DND-41 (cell line): ENCODE data around the gene VAC14.

Experiments
- ATAC-seq: fragments of 200-7000 bp; cut with Tn5 transposase; 3 replicates; pipeline ENCODE4 v1.9.1; 2021; ENCODE audit warnings: low read depth; ENCODE audit not compliant: insufficient read depth
- DNase-seq: peaks from one replicate; pipeline ENCODE4 v3.0.0-alpha.2; 2020
- H2AFZ ChIP-seq: 2 replicates; pipeline ENCODE4 v1.6.0; 2012; ENCODE audit warnings: low read depth, low read length
- H3K27ac ChIP-seq: 2 replicates; pipeline ENCODE4 v1.5.1; 2012; ENCODE audit warnings: low read length, inconsistent platforms
- H3K27me3 ChIP-seq: fragments of 200-600 bp; sonication (generic); 2 replicates; pipeline ENCODE4 v1.6.0; 2012; ENCODE audit warnings: low read length, mild to moderate bottlenecking, inconsistent platforms; ENCODE audit not compliant: insufficient read depth, poor library complexity
- H3K36me3 ChIP-seq: 2 replicates; pipeline ENCODE4 v1.5.1; 2012; ENCODE audit warnings: low read length, inconsistent platforms; ENCODE audit not compliant: insufficient read depth
- H3K4me1 ChIP-seq: 2 replicates; pipeline ENCODE4 v1.5.1; 2012; ENCODE audit warnings: mild to moderate bottlenecking, low read length; ENCODE audit not compliant: insufficient read depth
- H3K4me2 ChIP-seq: 2 replicates; pipeline ENCODE4 v1.6.0; 2012; ENCODE audit warnings: mild to moderate bottlenecking, moderate library complexity, low read length, inconsistent platforms; ENCODE audit not compliant: insufficient read depth
- H3K4me3 ChIP-seq, 2 experiments: fragments of 200-600 bp in 1 of 2; shearing (Covaris generic) in 1 of 2; 2 replicates each; pipeline ENCODE4 v1.5.1; 2012 to 2016; ENCODE audit warnings: inconsistent platforms in 2 of 2, low read length in 2 of 2, mild to moderate bottlenecking in 2 of 2, low read depth in 1 of 2, moderate library complexity in 1 of 2
- H3K79me2 ChIP-seq: 2 replicates; pipeline ENCODE4 v1.6.0; 2012; ENCODE audit warnings: low read length, inconsistent platforms; ENCODE audit not compliant: insufficient read depth
- H3K9ac ChIP-seq: 2 replicates; pipeline ENCODE4 v1.6.0; 2012; ENCODE audit warnings: low read depth, mild to moderate bottlenecking, inconsistent platforms, low read length, moderate library complexity
- H3K9me3 ChIP-seq: 2 replicates; pipeline ENCODE4 v1.5.1; 2012; ENCODE audit warnings: low read length, moderate library complexity, mild to moderate bottlenecking, inconsistent platforms; ENCODE audit not compliant: insufficient read depth, severe bottlenecking
- H4K20me1 ChIP-seq: 2 replicates; pipeline ENCODE4 v1.6.0; 2012; ENCODE audit warnings: low read length; ENCODE audit not compliant: insufficient read depth
- EZH2 ChIP-seq: IDR thresholded peaks from 3 replicates; pipeline ENCODE4 v1.6.1; 2012; ENCODE audit warnings: borderline replicate concordance, low read depth, mild to moderate bottlenecking, moderate library complexity, low read length, inconsistent platforms; ENCODE audit not compliant: severe bottlenecking
- TF ChIP-seq, protein P1 (sequence below): IDR thresholded peaks from 2 replicates; pipeline ENCODE4 v1.5.1; 2012; ENCODE audit warnings: borderline replicate concordance, low read length, moderate library complexity, mild to moderate bottlenecking; ENCODE audit not compliant: poor library complexity, severe bottlenecking; ENCODE audit errors: extremely low read depth

The VAC14 gene

DNA sequence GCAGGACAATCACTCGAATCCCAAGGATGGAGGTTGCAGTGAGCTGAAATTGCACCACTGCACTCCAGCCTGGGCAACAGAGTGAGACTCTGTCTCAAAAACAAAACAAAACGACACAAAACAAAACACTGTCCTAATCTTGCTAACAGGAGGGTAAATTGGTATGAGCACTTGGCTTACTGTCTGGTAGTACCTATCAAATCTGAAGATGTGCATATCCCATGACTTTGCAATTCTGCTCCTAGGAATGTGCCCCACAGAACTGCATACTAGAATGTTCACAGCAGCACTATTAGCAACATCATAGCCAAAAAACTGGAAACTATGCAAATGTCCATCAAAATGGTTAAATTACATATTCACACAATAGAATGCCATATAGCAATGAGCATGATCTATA lies 130.8 kb downstream of the VAC14 start:
- no peak overlapping the region for H3K27ac ChIP-seq
- ATAC-seq (no peak), DNase-seq (no peak)
- H3K4me1 ChIP-seq = no peaks in the 10 kb centered on the region
- no peak overlapping the region for H3K9ac ChIP-seq
- H3K27me3 ChIP-seq = no peaks in the 10 kb centered on the region
- peaks cover 68% of the 10 kb centered on the region for H3K36me3 ChIP-seq
- no peaks in the 10 kb centered on the region for H3K79me2 ChIP-seq
- H3K9me3 ChIP-seq = no peaks in the 10 kb centered on the region
- no peaks in the 10 kb centered on the region for H4K20me1 ChIP-seq
- H3K4me2 ChIP-seq = no peak overlapping the region
- no peak overlapping the region for H2AFZ ChIP-seq
- H3K4me3 ChIP-seq = no peak overlapping the region
- no peak for TF ChIP-seq EZH2
- TF ChIP-seq, protein P1, sequence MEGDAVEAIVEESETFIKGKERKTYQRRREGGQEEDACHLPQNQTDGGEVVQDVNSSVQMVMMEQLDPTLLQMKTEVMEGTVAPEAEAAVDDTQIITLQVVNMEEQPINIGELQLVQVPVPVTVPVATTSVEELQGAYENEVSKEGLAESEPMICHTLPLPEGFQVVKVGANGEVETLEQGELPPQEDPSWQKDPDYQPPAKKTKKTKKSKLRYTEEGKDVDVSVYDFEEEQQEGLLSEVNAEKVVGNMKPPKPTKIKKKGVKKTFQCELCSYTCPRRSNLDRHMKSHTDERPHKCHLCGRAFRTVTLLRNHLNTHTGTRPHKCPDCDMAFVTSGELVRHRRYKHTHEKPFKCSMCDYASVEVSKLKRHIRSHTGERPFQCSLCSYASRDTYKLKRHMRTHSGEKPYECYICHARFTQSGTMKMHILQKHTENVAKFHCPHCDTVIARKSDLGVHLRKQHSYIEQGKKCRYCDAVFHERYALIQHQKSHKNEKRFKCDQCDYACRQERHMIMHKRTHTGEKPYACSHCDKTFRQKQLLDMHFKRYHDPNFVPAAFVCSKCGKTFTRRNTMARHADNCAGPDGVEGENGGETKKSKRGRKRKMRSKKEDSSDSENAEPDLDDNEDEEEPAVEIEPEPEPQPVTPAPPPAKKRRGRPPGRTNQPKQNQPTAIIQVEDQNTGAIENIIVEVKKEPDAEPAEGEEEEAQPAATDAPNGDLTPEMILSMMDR = no peak

DNA sequence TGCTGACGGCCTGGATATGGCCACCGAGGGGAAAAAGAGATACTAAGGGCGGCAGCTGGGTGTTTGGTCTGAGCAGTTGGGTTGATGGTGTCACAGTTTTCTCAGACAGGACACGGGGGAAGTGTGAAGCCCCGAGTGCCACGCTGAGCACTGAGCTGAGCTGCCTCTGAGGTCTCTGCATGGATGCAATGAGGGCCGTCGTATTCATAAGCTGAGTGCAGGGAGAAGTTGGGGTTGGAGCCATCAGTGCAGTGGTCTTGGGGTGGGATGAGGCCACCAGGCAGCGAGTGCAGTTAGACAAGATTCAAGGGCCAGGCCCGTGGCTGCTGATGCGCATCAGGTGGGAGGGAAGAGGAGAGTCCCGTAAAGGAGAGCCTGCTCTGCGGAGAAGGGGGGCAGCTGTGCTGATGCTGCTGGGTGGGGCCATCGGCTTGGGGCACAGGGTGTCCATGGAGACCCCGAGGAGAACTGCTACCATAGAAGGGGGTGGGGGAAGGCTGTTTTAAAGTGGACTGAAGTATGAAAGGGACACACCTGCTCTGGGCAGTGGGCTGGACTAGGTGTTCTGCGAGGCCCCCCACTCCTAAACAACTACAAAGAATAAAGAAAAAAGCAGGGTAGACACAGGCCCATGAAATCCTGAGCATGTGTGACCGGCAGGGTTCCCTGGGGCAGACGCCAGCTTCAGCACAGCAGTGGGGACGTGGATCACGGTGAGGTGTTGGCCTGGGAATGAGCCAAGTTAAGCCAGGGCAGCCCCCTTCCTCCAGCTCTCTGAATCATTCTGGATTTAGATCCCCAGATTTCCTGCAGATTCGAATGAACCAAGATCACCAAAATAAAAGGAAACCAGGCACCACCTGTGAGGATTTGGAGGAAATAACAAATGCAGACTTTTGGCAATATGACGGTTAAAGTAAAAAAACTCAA lies 134.9 kb downstream of the VAC14 start:
- no peaks in the 10 kb centered on the region for H3K27me3 ChIP-seq
- H3K27ac ChIP-seq = no peak overlapping the region
- no peak overlapping the region for H3K4me3 ChIP-seq
- TF ChIP-seq, protein P1 = no peak
- no peak for TF ChIP-seq EZH2
- H3K4me1 ChIP-seq = no peaks in the 10 kb centered on the region
- H3K4me2 ChIP-seq = no peak overlapping the region
- no peaks in the 10 kb centered on the region for H3K79me2 ChIP-seq
- ATAC-seq (no peak), DNase-seq (no peak)
- no peaks in the 10 kb centered on the region for H4K20me1 ChIP-seq
- no peaks in the 10 kb centered on the region for H3K9me3 ChIP-seq
- no peak overlapping the region for H2AFZ ChIP-seq
- no peak overlapping the region for H3K9ac ChIP-seq
- H3K36me3 ChIP-seq = peaks cover 67% of the 10 kb centered on the region

DNA sequence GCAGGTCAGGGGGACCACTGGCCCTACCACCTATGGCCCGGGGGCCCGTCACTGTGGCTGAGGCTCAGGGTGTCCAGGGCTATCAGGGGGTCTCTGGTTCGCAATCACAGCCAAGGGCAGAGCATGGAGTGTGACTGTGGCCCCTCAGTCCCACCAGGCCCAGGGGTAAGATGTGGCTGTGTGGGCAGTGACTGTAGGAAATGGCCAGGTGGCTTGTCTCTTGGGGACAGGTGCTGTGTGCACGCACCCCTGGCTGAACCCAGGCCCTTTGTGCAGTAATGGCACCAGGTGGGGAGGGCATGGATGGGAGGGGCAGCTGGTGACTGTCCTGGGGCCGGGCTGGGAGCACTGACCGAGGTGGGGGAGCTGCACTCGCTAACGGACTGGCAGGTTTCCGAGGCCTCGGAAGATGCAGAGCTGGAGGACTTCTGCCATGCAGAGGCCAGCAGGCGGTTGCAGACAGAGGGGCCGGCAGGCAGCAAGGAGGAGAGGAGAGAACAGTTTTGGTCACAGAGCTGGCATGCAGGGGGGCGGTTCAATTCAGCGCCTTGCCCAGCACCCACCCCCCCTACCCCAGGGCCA lies 135.8 kb downstream of the VAC14 start:
- no peak overlapping the region for H3K9ac ChIP-seq
- H3K27ac ChIP-seq = no peak overlapping the region
- H3K4me2 ChIP-seq = no peak overlapping the region
- H4K20me1 ChIP-seq = no peaks in the 10 kb centered on the region
- H3K79me2 ChIP-seq = no peaks in the 10 kb centered on the region
- no peaks in the 10 kb centered on the region for H3K9me3 ChIP-seq
- DNase-seq = no peak
- H3K4me3 ChIP-seq = no peak overlapping the region
- H3K36me3 ChIP-seq = peaks cover 60% of the 10 kb centered on the region
- no peak for TF ChIP-seq EZH2
- TF ChIP-seq, protein P1 = no peak
- no peak for ATAC-seq
- H3K4me1 ChIP-seq = no peaks in the 10 kb centered on the region
- H2AFZ ChIP-seq = no peak overlapping the region
- no peaks in the 10 kb centered on the region for H3K27me3 ChIP-seq
